NT2/D1 (cell line): ENCODE measurements around the gene AURKAIP1.
"Not testable (repeated sequence)": the region's sequence is repeated elsewhere in the genome, so short reads cannot be mapped to it uniquely, and the experiment has no call there.

ENCODE experiments used
- DNase-seq: peaks from one replicate; pipeline ENCODE4 v3.0.0-alpha.2; 2011; ENCODE audit warnings: low read depth, low spot score
- H3K27me3 ChIP-seq: 2 replicates; pipeline ENCODE4 v1.6.0; 2011; ENCODE audit warnings: mild to moderate bottlenecking; ENCODE audit not compliant: insufficient read length, insufficient read depth
- H3K36me3 ChIP-seq: 2 replicates; pipeline ENCODE4 v1.6.1; 2011; ENCODE audit warnings: mild to moderate bottlenecking, low read length, mixed read lengths; ENCODE audit not compliant: insufficient read depth, insufficient read length
- H3K4me1 ChIP-seq: 2 replicates; pipeline ENCODE4 v1.5.1; 2011; ENCODE audit not compliant: insufficient read depth, insufficient read length
- H3K4me3 ChIP-seq: 2 replicates; pipeline ENCODE4 v1.5.1; 2011; ENCODE audit warnings: low read depth; ENCODE audit not compliant: insufficient read length
- H3K9ac ChIP-seq: 2 replicates; pipeline ENCODE4 v1.6.0; 2011; ENCODE audit warnings: low read depth; ENCODE audit not compliant: insufficient read length
- H3K9me3 ChIP-seq: 2 replicates; pipeline ENCODE4 v1.5.1; 2011; ENCODE audit warnings: mild to moderate bottlenecking, low read length; ENCODE audit not compliant: insufficient read depth
- SUZ12 ChIP-seq: IDR thresholded peaks from 2 replicates; pipeline ENCODE4 v1.6.1; 2011; ENCODE audit not compliant: insufficient read length, insufficient read depth; ENCODE audit errors: extremely low read depth
- YY1 ChIP-seq: IDR thresholded peaks from 2 replicates; pipeline ENCODE4 v1.6.1; 2011; ENCODE audit not compliant: insufficient read length, insufficient read depth
- ZNF274 ChIP-seq: IDR thresholded peaks from 2 replicates; pipeline ENCODE4 v1.6.1; 2011; ENCODE audit warnings: mild to moderate bottlenecking, low read depth, low read length

AURKAIP1 gene

GRCh38 chr1:1420654-1421141, 45.7 kb upstream of the AURKAIP1 start:
- H3K4me3 ChIP-seq = no peak overlapping the region
- TF ChIP-seq SUZ12 = no peak
- TF ChIP-seq YY1 = no peak
- TF ChIP-seq ZNF274 = no peak
- no peak for DNase-seq
- H3K36me3 ChIP-seq = no peaks in the 10 kb centered on the region
- H3K4me1 ChIP-seq = peaks cover 24% of the 10 kb centered on the region
- no peaks in the 10 kb centered on the region for H3K27me3 ChIP-seq
- peak overlapping the region; percentile 51 for H3K9ac ChIP-seq
- no peaks in the 10 kb centered on the region for H3K9me3 ChIP-seq

GRCh38 chr1:1419813-1420653, 45.0 kb upstream of the AURKAIP1 start:
- TF ChIP-seq YY1 (no peak), SUZ12 (no peak), ZNF274 (no peak)
- H3K36me3 ChIP-seq = no peaks in the 10 kb centered on the region
- H3K4me1 ChIP-seq = peaks cover 23% of the 10 kb centered on the region
- H3K9ac ChIP-seq = peak overlapping the region; percentile 72
- H3K4me3 ChIP-seq = peak overlapping the region; percentile 21
- H3K27me3 ChIP-seq = no peaks in the 10 kb centered on the region
- no peak for DNase-seq
- H3K9me3 ChIP-seq = no peaks in the 10 kb centered on the region

- Histone ChIP-seq H3K27me3 (no peaks in the 10 kb centered on the region), H3K9me3 (no peaks in the 10 kb centered on the region), H3K36me3 (no peaks in the 10 kb centered on the region), H3K4me1 (peaks cover 23% of the 10 kb centered on the region), H3K4me3 (no peak overlapping the region), H3K9ac (peak overlapping the region; percentile 72)
- no peak for TF ChIP-seq ZNF274
- no peak for TF ChIP-seq YY1
- no peak for TF ChIP-seq SUZ12
- DNase-seq = no peak
Observed at GRCh38 chr1:1419363-1419812, 44.4 kb upstream of the AURKAIP1 start.

GRCh38 chr1:1418464-1419362, 43.7 kb upstream of the AURKAIP1 start:
- no peak for DNase-seq
- Histone ChIP-seq H3K9me3 (no peaks in the 10 kb centered on the region), H3K4me1 (peaks cover 21% of the 10 kb centered on the region), H3K27me3 (no peaks in the 10 kb centered on the region), H3K9ac (peak overlapping the region; percentile 72), H3K4me3 (no peak overlapping the region), H3K36me3 (no peaks in the 10 kb centered on the region)
- TF ChIP-seq ZNF274 = no peak
- TF ChIP-seq SUZ12 = no peak
- no peak for TF ChIP-seq YY1

- not testable (repeated sequence) for H3K27me3 ChIP-seq, H3K9ac ChIP-seq, H3K4me3 ChIP-seq, H3K9me3 ChIP-seq, H3K36me3 ChIP-seq, DNase-seq
- H3K4me1 ChIP-seq = peaks cover 21% of the 10 kb centered on the region
Observed at GRCh38 chr1:1417825-1418463, 42.9 kb upstream of the AURKAIP1 start.

GRCh38 chr1:1417396-1417795, 42.4 kb upstream of the AURKAIP1 start:
- not testable (repeated sequence) for H3K9me3 ChIP-seq, H3K4me3 ChIP-seq, H3K27me3 ChIP-seq, H3K36me3 ChIP-seq, H3K9ac ChIP-seq, DNase-seq
- peaks cover 21% of the 10 kb centered on the region for H3K4me1 ChIP-seq

GRCh38 chr1:1415751-1416150, 40.7 kb upstream of the AURKAIP1 start:
- no peak overlapping the region for H3K4me3 ChIP-seq
- peaks cover 20% of the 10 kb centered on the region; the same call in 1 of the 2 replicates for H3K9me3 ChIP-seq
- no peak overlapping the region for H3K9ac ChIP-seq
- DNase-seq = no peak
- peaks cover 2% of the 10 kb centered on the region for H3K36me3 ChIP-seq
- TF ChIP-seq YY1 = no peak
- no peak for TF ChIP-seq SUZ12
- TF ChIP-seq ZNF274 = no peak
- no peaks in the 10 kb centered on the region for H3K27me3 ChIP-seq
- H3K4me1 ChIP-seq = peaks cover 17% of the 10 kb centered on the region

GRCh38 chr1:1412311-1412902, 37.4 kb upstream of the AURKAIP1 start:
- H3K4me1 ChIP-seq, H3K9ac ChIP-seq, H3K27me3 ChIP-seq, H3K4me3 ChIP-seq, DNase-seq: not testable (repeated sequence)
- peaks cover 20% of the 10 kb centered on the region; the same call in 1 of the 2 replicates for H3K9me3 ChIP-seq
- H3K36me3 ChIP-seq = peaks cover 11% of the 10 kb centered on the region
